ENCODE results near the gene SHBG. TPM values are rescaled to one million over a fixed set of nuclear protein-coding genes. Genes with fewer than 3 reads are reported as not detected.
A peak's percentile ranks its signal among the peaks of the same experiment; 100 is the strongest.

SHBG gene
- total and polyA plus RNA-seq, 2 donors (not counting 1 experiment from before 2014, with no cell fraction given): 0.33 to 0.45 TPM

DNA sequence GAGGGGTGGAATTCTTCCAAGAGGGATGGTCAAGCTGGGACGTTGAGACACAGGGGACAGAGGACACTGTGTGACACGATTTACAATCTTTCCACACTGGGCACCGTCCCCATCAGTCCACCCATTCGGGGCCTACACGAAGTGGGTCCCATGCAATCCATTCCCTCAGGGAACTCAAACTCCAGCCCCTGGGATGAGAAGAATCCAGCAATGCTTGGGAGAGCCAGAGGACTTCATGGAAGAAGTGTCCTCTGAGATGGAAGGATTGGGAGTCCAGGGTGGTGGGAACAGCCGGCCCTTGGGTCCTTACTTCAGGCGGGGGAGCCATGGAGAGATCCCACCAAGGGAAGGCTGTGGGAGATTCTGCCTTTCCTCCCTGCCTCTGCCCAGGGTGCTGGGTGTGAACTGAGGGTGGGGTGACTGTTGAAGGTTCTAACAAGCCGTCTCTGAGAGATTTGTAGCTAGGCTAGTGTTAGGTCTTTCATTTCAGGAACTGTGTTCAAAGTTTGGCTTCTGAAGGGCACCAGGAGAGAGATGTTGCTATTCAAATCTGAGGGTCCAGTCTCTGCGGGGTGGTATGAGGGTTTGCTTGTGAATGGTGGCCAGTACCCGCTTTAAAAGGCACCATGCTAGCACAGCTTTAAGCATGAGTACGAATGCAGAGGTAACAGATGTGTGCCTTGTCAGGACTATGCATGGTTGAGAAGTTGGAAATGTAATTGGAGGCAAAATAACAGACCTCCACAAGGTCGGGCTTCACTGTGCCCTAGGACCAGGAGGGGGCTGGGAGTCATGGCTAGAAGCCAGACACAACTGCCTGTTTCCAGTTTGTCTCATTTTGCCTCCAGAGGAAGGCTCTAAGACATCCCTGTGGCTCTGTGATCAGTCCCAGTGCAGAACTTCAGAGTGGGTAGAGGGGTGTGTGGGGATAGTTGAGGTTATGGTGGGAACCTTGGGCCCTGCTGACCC is 22.7 kb downstream of the SHBG start:
- H3K79me2 ChIP-seq (ENCODE audit: control insufficient read depth, insufficient read depth, low read length): no peaks in the 10 kb centered on the region
- no peaks in the 10 kb centered on the region for H3K9me3 ChIP-seq (ENCODE audit: control insufficient read depth, insufficient read depth, low read depth, low read length)
- DNase-seq (ENCODE audit: low read depth in 2 of 2): no peak
- H3K36me3 ChIP-seq (ENCODE audit: control insufficient read depth, insufficient read depth, low read length): no peaks in the 10 kb centered on the region
- H3K27ac ChIP-seq (ENCODE audit: insufficient read depth, low read length): no peak overlapping the region
- H3K4me1 ChIP-seq (ENCODE audit: control insufficient read depth, extremely low read depth, insufficient read depth, low read length): peaks cover 2% of the 10 kb centered on the region
- no peaks in the 10 kb centered on the region for H4K20me1 ChIP-seq (ENCODE audit: control insufficient read depth, extremely low read depth, insufficient read depth, low read length)
- H2AFZ ChIP-seq (ENCODE audit: low read length): no peak overlapping the region
- TF ChIP-seq EZH2 (IDR thresholded peaks at IDR 0.05; ENCODE audit: low read length, missing control alignments): peak; percentile 84
- no peak for TF ChIP-seq CTCF (conservative IDR thresholded peaks at IDR 0.05 in 1 of 2, IDR thresholded peaks at IDR 0.05 in 1 of 2; ENCODE audit: low read depth in 1 of 2, low read length in 2 of 2)
- no peak overlapping the region for H3K4me3 ChIP-seq (replicated peaks in 1 of 4; ENCODE audit: control extremely low read depth in 1 of 4, insufficient read depth in 1 of 4, low read depth in 3 of 4, low read length in 4 of 4)
- H3K4me2 ChIP-seq (ENCODE audit: extremely low read depth, insufficient read depth, low read length): no peak overlapping the region
- no peak overlapping the region for H3K9ac ChIP-seq (ENCODE audit: insufficient read depth, low read length)
- H3K27me3 ChIP-seq (ENCODE audit: control insufficient read depth, insufficient read depth, low read length): peaks cover 39% of the 10 kb centered on the region

- no peak overlapping the region for H3K4me3 ChIP-seq (replicated peaks in 1 of 4; ENCODE audit: control extremely low read depth in 1 of 4, insufficient read depth in 1 of 4, low read depth in 3 of 4, low read length in 4 of 4)
Observed at GRCh38 chr17:7654832-7655540, 25.1 kb downstream of the SHBG start.

More at GRCh38 chr17:7654832-7655540, 25.1 kb downstream of the SHBG start:
- Histone ChIP-seq H3K4me1 (ENCODE audit: control insufficient read depth, extremely low read depth, insufficient read depth, low read length) (peaks cover 2% of the 10 kb centered on the region), H3K9ac (ENCODE audit: insufficient read depth, low read length) (no peak overlapping the region), H3K4me2 (ENCODE audit: extremely low read depth, insufficient read depth, low read length) (no peak overlapping the region), H2AFZ (ENCODE audit: low read length) (no peak overlapping the region), H4K20me1 (ENCODE audit: control insufficient read depth, extremely low read depth, insufficient read depth, low read length) (no peaks in the 10 kb centered on the region), H3K27me3 (ENCODE audit: control insufficient read depth, insufficient read depth, low read length) (peaks cover 36% of the 10 kb centered on the region), H3K9me3 (ENCODE audit: control insufficient read depth, insufficient read depth, low read depth, low read length) (no peaks in the 10 kb centered on the region), H3K27ac (ENCODE audit: insufficient read depth, low read length) (no peak overlapping the region), H3K36me3 (ENCODE audit: control insufficient read depth, insufficient read depth, low read length) (no peaks in the 10 kb centered on the region), H3K79me2 (ENCODE audit: control insufficient read depth, insufficient read depth, low read length) (no peaks in the 10 kb centered on the region)
- TF ChIP-seq CTCF (conservative IDR thresholded peaks at IDR 0.05 in 1 of 2, IDR thresholded peaks at IDR 0.05 in 1 of 2; ENCODE audit: low read depth in 1 of 2, low read length in 2 of 2) (no peak), EZH2 (IDR thresholded peaks at IDR 0.05; ENCODE audit: low read length, missing control alignments) (no peak)
- peak in 1 of 2 donors; percentile 22 for DNase-seq (ENCODE audit: low read depth in 2 of 2)

Data from fibroblast of lung (primary cell).